CD4-positive, alpha-beta T cell treated with Interleukin-4 for 1 hour (primary cell): ENCODE data around the gene ERGIC2.
"Not testable (repeated sequence)": the region's sequence is repeated elsewhere in the genome, so short reads cannot be mapped to it uniquely, and the experiment has no call there.

Source experiments
- DNase-seq, 2 donors: peaks; one replicate each; pipeline ENCODE4 v3.0.0-alpha.2; 2020 to 2022

ERGIC2 gene

DNA sequence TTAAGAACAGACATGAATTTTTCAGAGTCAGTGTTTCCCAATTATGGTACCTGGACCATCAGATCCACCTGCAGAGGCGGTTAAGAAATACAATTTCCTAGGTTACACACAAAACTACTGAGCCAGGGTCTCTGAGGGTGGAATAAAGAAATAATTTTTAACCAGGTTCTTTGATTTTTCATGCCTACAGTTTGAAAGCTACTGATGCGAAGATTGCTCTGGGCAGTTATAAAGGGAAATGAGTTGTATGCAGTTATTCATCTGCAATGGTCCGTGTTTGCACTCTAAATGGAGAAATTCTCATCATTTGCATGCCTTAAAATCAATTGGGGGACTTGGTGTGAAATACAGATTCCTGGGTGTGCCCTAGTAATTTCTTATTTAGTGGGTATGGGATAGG is 89.7 kb downstream of the ERGIC2 start:
- DNase-seq: no peak

DNA sequence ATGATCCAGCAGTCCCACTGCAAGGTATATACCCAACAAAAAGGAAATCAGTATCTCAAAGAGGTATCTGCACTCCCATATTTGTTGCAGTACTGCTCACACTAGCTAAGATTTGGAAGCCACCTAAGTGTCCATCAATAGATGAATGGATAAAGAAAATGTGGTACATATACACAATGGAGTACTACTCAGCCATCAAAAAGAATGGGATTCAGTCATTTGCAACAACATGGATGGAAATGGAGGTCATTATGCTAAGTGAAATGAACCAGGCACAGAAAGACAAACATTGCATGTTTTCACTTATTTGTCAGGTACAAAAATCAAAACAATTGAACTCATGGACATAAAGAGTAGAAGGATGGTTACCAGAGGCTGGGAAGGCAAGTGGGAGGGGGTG is 90.5 kb downstream of the ERGIC2 start:
- DNase-seq: not testable (repeated sequence)

DNA sequence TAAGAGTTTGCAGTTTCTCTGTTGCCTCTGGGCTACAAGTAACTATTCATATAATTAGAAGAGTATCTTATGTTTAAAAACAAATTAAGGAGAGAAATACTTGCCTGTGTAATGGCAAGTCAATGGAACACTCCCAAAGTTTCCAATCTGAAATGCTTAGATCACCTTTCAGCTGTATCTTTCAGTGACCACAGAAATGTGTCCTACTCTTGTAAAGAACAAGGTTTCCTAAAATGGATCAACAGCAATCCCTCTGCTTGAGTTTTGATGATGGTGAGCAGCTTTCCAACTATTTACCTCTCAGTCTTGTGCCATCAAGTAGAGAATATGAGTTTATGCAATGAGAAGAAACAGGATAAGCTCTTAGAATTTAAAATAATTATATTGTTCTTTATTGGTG is 92.9 kb downstream of the ERGIC2 start:
- no peak for DNase-seq

DNA sequence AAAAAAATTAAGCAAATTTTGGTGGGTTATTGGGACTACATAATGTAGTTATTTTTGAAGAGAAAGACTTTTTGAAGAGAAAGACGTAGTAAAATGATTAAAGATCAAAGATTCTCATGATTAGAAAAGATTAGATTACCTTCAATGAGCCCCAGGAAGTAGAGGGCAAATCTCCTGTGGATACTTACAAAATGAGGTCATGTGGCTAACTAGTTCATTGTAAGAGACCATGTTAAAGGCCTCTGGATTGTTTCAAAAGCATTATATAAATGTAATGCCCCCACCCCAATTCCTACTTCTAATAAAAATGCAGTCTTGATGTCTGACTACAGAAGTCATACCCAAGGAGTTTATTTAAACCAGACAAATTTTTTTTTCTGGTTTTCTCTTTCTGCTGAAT is 93.3 kb downstream of the ERGIC2 start:
- no peak for DNase-seq
